NCI-H69 (cell line): ENCODE results near the gene ARMC6.

ENCODE experiments used
- DNase-seq: peaks from one replicate; lab custom pipeline; 2025; lab: John Stamatoyannopoulos, UW

Gene ARMC6

GRCh38 chr19:19054939-19055440 lies 21.6 kb downstream of the ARMC6 start:
- DNase-seq: no peak

DNA sequence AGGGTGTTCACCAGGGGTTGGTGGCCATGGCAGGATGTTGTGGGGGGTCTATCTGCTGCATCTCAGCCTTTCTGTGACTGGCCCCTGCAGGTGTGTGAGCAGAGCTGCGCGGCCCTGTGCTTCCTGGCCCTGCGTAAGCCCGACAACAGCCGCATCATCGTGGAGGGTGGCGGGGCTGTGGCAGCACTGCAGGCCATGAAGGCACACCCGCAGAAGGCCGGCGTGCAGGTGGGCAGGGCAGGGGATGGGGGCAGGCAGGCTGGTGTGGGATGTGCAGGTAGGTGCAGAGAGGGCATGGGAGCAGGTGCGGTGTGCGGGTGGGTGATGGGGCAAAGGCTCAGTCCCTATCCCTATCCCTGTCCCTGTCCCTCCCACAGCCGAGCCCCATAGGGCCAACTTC lies 22.3 kb downstream of the ARMC6 start:
- no peak for DNase-seq

DNA sequence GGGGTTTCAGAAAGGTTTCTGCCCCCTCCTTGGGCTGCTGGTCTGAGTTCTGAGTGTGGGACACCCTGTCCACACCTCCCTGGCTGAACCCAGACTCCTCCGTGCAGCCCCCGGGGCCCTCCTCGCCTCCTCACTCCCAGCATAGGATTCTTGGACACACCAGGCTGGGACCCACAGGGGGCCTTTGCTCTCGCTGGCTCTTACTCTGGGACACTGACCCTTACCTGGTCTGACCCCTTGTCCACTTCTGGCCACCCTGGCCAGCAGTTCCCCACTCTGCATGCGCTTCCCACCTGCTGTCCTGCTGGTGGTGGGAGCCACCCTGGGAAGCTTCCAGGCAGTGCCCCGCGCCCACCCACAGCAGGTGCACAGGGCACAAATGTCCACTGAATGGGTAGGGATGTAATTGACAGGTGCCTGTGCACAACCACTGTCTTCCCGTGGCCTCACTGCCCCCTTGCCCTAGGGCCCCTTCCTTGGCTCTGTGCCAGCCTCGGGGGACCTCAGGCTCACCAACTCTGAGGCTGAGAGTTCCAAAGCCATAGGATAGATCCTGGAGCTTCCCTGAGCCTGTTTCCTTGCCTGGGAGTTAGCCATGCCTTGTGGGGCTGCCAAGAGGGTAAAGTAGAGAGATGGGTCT lies 23.4 kb downstream of the ARMC6 start:
- DNase-seq: no peak

DNA sequence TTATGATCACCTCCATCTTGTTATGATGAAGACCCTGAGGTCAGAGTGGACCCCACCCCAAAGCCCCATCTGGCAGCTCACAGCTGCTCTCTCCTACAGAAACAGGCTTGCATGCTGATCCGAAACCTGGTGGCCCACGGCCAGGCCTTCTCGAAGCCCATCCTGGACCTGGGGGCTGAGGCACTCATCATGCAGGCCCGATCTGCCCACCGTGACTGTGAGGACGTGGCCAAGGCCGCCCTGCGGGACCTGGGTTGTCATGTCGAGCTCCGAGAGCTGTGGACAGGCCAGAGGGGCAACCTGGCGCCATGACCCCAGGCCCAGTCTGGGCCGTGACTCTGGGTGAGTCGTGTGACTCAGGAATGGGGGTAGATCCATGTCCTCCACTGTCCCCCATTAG lies 23.9 kb downstream of the ARMC6 start:
- no peak for DNase-seq

- no peak for DNase-seq
Observed at GRCh38 chr19:19057720-19058119, 24.3 kb downstream of the ARMC6 start.

DNA sequence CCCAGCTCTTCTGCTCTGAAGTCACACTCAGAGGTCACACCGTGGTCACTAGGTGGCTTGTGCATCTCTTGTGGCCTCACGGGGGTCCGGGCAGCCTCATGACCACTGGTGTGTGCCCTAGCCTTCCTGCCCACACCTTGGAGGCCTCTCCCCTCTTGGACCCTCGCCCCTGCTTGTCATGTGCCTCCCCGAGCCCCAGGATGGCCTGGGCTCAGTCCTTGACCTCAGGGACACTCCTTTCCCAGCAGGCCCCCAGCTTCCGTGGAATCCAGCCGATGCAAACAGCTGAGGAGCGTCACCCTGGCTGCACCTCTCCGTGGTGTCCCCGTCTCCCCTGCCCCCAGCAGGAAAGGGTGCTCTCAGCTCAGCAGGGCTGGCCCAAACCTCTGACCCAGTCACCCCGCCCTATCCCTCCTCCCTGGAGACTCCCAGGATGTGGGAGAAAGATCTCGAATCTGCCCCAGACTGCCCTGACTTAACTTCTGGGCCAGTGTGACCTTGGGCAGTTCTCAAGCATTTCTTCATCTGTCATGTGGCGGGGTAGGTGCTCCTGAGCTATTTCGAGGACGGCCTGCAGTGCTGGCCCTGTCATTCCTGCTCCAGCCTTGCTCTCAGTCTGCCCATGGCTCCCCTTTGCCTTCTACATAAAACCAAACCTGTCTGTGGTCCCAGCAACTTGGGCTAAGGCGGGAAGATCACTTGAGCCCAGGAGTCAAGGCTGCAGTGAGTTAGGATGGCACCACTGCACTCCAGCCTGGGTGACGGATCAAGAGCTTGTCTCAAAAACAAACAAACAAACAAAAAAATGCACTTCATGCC lies 25.8 kb downstream of the ARMC6 start:
- no peak for DNase-seq

- no peak for DNase-seq
Observed at GRCh38 chr19:19059837-19060611, 26.6 kb downstream of the ARMC6 start.

DNA sequence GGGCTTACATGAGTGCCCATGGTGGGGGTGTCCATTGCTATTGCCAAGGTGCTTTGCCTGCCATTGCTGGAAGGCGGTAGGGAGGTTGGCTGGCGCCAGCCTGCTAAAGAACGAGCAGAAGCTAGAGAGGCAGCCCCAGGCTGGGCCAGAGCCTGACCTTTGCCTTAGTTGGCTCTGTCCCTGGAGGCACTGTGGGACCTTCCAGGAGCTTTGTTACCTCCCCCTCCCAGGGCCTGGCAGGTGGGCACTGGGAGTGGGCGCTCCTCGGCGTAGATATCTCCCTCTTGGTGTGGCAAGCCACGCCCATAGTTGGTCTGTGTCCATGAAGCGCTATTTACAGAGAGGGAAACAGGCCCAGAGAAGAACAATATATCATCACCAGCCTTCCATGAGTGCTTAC lies 28.1 kb downstream of the ARMC6 start:
- DNase-seq: no peak

GRCh38 chr19:19062454-19063182 lies 29.2 kb downstream of the ARMC6 start:
- DNase-seq: peak; percentile 20

DNA sequence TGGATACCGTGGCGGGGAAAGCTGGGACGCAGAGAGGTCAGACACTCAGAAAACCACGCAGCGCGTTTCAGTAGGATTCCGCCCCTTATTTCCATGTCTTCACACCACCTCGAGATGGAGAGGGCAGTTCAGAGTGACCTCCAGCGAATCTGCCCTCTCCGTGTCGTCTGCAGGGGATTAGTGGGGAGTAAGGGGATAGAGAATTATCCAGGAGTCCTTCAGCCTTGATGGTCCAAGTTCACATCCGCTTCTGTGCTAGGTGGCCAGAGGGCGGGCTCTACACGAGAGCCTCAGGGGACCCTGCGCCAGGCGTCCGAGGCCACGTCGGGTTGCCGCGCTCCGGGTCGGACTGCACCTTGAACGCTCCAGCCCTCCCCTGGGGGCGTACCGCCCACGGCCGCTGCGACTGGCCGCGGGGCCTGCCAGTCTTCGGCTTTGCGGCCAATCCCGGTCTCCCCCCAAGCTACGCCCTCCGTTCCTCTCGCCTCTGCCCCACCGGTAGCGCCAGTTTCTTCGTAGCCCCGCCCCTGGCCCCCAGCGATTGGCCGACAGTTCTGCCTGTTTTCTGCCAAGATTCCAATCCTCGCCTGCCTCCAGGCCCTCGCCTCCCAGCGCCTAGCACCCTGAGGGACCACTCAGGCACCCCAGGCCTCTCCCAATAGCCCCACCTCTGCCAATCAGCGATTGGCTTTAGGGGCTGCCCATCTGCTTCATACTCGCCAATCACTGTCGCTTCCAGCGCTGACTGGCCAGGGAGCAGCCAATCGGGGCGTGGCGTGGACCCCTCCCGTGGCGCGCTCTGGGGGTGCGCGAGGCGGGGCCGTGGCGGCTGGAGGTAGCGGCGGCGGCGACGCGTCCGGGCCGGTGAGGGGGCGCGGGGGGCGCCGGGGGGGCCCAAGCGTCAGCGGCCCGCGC lies 30.0 kb downstream of the ARMC6 start, which contains the start of gene SLC25A42:
Gene SLC25A42 (plus strand): TSS at position 812 of the 915 bp plus-strand sequence. CDS start 32,131 bp downstream, outside the sequence.
- peak; percentile 100 for DNase-seq

GRCh38 chr19:19064098-19064722 lies 30.8 kb downstream of the ARMC6 start:
- DNase-seq: peak; percentile 54

GRCh38 chr19:19064811-19065745 lies 31.7 kb downstream of the ARMC6 start:
- peak; percentile 45 for DNase-seq

DNA sequence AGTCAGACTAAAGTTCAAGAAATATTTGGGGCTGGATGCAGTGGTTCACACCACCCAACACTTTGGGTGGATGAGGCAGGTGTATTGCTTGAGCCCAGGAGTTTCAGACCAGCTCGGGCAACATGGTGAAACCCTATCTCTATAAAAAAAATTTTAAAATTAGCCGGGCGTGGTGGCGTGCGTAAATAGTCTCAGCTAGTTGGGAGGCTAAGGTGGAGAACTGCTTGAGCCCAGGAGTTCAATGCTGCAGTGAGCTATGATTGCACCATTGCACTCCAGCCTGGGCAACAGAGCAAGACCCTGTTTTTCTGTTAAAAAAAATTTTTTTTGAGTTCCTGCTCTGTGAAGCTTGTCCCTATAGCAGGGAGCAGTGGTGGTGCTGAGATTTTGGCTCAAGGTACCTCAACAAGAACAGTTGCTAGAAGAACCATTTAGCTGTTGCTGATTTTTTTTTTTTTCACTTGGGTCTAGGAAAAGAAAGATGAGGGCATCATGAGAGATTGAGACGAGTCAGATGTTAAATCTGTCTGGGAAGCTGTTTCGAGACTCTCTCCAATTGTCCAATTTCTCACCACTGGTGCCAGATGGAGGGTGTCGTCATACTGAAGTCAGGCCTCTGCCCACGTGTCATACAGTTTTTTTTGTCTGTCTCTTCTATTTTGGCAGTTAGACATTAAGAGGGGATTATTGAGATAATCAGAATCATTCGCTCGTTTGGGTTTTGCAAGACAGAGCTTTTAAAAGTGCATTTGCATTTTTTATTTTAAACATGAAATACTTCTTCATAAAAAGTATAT lies 34.1 kb downstream of the ARMC6 start:
- no peak for DNase-seq

DNA sequence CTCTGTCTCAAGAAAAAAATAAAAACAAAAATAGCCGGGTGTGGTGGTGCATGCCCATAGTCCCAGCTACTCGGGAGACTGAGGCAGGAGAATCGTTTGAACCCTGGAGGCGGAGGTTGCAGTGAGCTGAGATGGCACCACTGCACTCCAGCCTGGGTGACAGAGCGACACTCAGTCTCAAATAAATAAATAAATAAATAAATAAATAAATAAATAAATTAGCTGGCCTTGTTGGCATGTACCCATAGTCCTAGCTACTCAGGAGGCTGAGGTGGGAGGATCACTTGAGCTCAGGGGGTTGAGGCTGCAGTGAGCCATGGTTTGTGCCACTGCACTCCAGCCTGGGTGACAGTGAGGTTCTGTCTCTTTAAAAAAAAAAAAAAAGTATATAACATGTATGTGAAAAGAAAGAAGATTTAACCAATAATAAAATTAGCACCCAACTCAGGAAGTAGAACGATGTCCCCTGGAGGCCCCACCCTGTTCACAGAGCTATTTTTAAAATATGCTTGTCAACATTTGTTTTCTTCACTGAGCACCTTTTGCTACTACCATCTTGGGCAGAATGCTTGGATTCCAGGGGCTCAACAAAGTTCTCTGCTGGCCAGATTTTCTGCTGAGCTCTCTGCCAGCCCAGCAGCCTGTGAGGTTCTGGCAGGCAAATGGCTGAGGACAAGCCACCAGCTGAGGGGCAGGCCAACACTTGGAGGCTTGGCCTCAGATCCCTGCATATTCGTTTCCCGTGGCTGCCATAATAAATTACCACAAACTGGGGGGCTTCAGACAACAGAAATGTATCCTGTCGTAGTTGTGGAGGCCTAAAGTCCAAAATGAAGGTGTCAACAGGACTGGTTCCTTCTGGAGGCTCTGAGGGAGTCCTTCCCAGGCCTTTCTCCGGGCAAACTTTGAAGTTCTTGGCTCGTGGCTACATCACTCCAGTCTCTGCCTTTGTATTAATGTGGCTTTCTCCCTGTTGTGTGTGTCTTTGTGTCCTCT lies 35.6 kb downstream of the ARMC6 start:
- no peak for DNase-seq

DNA sequence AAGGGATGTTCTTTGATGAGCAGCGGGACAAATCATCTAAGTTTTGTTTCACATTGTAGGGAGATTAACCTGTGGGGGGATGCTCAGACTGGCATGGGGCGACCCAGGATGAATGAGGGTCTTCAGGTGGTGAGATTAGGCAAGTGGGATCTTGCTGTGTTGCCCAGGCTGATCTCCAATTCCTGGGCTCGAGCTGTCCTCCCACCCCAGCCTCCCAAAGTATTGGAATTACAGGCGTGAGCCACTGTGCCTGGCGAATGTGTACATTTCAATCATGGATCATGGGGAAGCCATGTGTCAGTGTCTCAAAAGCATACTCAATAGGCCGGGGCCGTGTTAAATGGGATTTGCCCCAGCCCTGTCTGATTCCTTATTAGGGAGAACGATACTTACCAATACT lies 38.5 kb downstream of the ARMC6 start:
- no peak for DNase-seq

DNA sequence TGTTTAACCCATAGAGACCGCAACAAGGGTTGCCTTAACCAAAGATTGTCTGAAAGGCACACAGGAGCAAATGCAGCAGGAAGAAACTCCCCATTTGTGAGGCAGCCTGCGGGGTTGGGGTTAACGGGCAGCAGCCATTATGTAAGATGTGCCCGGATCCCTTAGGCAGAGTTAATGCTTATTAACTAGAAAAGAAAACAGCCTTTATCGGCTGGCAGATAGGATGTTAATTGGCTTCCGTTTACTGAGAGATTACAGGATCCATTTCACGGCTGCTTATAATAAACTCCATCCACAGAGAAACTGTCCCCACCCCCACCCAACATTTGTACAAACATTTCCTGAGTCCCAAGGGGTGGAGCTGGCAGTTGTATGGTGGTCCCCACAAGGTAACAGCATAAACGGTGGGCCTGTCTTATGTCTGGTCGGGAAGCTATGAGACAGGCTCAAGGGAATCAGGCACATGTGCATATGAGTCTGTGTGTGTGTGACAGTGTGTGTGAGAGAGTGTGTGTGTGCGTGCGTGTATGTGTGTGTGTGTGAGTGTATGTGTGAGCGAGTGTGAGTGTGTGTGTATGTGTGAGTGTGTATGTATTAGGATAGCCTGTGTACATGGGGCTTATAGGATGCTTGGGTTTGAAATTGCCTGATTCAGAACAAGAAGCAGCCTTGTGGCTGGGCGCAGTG lies 40.9 kb downstream of the ARMC6 start:
- peak; percentile 80 for DNase-seq
